HG02623 (cell line): ENCODE data around the gene MYOC.
"Not testable (repeated sequence)": the region's sequence is repeated elsewhere in the genome, so short reads cannot be mapped to it uniquely, and the experiment has no call there.

Experiments
- ATAC-seq: cut with Tn5 transposase; IDR thresholded peaks from one replicate; pipeline ENCODE4 v1.9.1; 2021; ENCODE audit warnings: moderate library complexity; ENCODE audit not compliant: unreplicated experiment

The MYOC gene

DNA sequence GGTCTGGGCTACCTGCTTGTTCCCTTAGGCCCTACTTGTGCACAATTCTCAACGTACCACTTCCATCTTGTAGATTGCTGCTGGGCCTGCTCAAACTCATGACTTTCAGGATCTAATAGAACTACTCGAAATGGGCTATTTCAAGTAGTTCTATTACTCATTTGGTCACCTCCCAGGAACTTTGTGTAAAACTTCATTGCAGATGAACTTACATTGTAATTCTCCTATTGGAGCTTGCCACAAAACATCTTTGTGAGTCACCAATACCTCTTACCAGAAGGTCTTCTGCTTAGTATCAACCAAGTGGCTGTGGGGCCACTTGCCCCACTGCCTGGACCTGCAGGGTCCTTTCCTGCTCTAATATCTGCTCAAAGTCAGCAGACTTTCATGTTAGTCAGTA, 41.2 kb downstream of the MYOC start:
- ATAC-seq: no peak

GRCh38 chr1:171610385-171610784, 42.1 kb downstream of the MYOC start:
- no peak for ATAC-seq

DNA sequence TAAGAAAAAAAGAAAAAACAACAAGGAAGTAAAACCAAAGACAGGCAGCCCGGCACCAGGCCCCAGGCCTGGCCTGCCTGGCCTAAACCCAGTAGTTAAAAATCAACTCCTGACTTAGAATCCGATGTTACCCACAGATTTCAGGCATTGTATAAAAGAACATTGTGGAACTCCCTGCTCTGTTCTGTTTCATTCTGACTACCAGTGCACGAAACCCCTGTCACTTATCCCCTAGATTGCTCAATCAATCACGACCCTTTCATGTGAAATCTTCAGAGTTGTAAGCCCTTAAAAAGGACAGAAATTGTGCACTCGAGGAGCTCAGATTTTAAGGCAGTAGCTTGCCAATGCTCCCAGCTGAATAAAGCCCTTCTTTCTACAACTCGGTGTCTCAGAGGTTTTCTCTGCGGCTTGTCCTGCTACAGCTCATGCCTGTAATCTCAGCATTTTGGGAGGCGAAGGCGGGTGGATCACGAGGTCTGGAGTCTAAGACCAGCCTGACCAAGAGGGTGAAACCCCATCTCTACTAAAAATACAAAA, 46.0 kb downstream of the MYOC start:
- peak; percentile 40 for ATAC-seq

DNA sequence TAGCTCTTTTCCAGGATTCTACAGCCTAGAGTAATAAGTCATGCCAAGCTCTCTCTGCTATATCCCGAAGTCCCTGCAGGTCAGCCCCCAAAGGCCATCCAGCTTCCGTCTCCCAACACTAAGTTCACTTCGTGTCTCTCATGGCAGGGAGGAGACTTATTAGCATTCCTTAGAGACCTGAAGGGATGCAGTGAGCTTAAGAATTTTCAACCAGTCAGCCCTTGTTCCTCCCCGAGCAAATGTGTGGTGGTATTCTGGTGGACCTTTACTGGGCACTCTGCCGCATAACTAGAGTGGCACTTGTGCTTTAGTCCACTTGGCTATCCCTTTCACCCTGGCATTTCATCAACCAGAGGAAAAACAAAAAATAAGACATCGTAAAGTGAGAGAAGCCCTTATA, 49.4 kb downstream of the MYOC start:
- ATAC-seq: not testable (repeated sequence)

GRCh38 chr1:171600862-171601261, 51.6 kb downstream of the MYOC start:
- ATAC-seq: no peak

GRCh38 chr1:171600310-171600709, 52.2 kb downstream of the MYOC start:
- ATAC-seq: not testable (repeated sequence)

- no peak for ATAC-seq
Observed at GRCh38 chr1:171597203-171597602, 55.3 kb downstream of the MYOC start.

GRCh38 chr1:171596705-171597104, 55.8 kb downstream of the MYOC start:
- ATAC-seq: no peak

DNA sequence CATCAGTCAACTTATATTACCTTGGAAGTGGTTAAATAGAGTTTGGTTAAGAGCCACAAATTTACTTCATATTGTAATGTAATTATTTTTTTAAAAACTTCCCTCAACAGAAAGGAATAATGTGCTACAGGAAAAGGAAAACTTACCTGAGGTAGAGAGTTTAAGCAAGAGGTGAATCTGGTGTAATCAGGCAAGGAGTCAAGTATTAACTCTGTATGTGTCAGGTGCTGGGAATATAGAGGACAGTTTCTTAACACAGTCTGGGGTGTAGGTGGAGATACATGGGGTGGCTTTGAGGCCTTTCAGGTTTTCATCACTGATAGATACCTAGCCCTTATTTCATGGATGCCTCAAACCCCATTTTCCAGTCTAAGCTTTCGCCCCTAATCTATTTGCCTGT, 56.4 kb downstream of the MYOC start:
- ATAC-seq: no peak

DNA sequence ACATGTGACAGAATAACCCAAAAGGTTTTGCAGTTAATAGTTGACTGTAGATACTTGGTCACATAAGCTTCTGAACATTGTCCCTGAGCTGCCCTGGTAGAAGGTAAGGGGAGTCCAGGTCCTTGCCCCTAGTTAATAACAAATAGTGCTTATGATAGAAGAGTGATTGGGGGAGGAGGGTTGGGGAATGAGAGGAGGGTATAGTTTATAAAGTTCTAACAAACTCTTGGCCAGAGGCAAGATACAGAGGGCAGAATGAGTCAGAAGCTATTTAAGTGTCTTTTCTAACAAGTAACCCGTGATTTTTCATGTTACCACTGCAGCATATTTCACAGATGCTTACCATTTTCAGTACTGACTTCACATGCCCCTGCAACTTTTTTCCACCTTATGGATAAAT, 57.2 kb downstream of the MYOC start:
- ATAC-seq: no peak

- ATAC-seq: no peak
Observed at GRCh38 chr1:171590022-171590421, 62.5 kb downstream of the MYOC start.

DNA sequence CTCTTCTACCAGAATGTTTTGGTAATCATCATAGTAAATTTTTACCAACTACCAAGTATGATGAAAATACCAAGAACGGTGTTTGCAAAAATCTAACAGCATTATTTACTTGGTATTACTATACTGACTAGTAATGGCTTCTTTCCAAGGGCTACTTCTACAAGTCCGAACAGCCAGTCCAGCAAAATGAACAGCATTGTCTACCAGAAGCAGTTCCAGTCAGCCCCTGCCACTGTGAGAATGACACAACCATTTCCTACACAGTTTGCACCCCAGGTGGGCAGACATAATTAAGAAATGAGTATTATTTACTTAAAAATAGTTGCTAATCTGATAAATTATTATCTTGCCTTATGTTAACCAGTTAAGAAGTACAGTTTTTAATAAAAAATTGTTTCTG, 64.3 kb downstream of the MYOC start:
- ATAC-seq: no peak

GRCh38 chr1:171585715-171586114, 66.8 kb downstream of the MYOC start:
- no peak for ATAC-seq
